ENCODE measurements around the gene ZNF280C.
"Not testable (repeated sequence)": the region's sequence is repeated elsewhere in the genome, so short reads cannot be mapped to it uniquely, and the experiment has no call there.

The ZNF280C gene

DNA sequence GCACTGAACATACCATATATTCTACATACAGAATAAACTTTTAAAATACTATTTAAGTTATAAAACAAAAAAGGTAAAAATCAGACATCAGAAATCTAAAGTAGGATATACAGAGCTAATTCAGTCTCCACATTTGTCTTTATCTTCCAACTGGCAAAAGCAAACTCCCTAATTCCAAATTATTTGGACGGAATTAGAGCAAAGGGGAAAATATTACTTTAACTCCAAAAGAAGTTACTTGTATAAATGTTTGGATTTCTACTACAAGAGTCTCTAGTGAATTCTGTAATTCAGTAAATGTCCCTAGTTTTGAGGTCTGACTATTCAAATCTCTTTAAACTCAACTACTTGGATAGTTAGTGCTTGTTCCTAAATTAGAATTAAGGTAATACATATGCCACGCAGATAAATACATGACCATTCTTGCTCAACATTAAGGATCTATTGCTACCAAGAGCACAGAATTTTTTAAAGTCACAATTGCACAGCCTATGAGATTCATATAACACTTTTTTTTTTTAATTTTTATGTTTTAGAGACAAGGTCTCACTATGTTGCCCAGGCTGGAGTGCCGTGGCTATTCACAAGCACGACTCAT, 7.3 kb downstream of the ZNF280C start:
- no peak for DNase-seq (ENCODE audit: low read depth)

DNA sequence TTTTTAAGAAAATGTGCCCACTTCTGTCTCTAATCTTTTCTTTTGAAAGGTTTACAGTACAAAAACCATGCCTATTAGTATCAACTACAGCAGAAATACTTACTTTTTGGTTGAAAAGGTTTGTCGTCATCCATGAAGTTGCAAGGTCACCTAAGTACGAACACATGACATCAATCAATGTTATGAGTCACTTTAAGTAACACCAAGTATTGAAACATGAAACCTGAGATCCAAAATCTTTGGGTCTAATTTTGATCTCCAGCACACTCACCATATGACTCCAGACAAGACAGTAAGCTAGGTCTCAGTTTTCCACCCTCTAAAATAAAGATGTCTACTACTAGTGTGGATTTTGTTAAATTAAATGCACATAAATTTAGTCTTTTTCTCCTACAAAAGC, 8.4 kb downstream of the ZNF280C start:
- no peak for DNase-seq (ENCODE audit: low read depth)

DNA sequence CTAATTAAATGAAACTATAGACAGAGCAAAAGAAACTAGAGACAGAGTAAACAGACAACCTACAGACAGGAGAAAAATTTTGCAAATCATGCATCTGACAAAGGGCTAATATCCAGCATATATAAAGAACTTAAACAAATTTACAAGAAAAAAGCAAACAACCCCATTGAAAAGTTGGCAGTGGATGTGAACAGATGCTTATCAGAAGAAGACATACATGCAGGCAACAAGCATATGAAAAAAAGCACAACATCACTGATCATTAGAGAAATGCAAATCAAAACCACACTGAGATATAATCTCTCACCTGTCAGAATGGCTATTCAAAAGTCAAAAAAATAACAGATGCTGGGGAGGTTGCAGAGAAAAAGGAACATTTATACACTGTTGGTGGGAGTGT, 14.8 kb downstream of the ZNF280C start:
- DNase-seq (ENCODE audit: low read depth), result no peak

DNA sequence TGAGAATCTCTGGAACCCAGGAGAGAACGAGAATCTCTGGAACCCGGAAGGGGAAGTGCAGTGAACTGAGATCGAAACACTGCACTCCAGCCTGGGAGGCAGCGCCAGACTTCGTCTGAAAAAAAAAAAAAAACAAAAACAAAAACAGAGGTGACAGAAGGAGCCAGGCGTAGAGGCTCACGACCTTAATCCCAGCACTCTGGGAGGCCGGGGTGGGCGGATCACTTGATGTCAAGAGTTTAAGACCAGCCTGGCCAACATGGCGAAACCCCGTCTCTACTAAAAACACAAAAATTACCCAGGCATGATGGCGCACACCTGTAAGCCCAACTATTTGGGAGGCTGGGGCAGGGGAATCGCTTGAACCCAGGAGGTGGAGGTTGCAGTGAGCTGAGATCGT, 17.0 kb downstream of the ZNF280C start:
- DNase-seq (ENCODE audit: low read depth), result no peak

- no peak for DNase-seq (ENCODE audit: low read depth)
These were observed 20.7 kb downstream of the ZNF280C start for GRCh38 chrX:130247996-130248395.

DNA sequence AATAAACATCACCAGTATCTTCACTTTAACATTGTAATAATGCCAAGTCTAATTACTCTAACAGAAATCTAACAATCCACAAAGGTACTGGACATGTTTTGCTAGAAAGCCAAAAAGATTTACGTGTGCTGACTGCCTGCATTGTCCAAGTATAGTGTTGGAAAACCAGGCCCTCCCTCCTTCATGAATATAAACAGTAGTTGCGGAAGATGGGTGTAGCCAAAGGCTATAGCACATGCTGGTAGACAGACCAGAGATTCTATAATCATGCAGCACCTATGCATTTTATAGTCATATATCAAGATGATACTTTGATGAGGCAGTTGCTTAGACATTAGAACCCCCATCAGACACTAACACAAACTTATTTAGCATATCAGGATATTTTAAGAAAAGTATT, 22.6 kb downstream of the ZNF280C start:
- no peak for DNase-seq (ENCODE audit: low read depth)

DNA sequence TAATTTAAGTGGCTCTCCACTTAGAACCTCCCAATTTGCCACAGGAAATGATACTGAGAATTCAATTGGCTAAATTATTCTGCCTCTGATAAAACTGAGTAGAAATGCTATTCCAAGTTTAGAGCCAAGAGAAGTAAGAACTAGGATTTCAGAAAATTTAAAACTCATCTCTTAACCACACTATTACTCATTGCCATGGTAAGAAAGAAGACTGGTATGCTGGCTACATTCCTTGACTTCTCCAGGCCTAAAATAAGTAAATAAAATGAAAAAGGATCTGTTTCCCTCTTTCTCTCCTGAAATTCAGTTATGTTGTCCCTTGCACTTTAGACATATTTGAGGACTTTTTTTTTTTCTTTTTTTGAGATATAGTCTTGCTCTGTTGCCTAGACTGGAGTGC, 23.3 kb downstream of the ZNF280C start:
- no peak for DNase-seq (ENCODE audit: low read depth)

DNA sequence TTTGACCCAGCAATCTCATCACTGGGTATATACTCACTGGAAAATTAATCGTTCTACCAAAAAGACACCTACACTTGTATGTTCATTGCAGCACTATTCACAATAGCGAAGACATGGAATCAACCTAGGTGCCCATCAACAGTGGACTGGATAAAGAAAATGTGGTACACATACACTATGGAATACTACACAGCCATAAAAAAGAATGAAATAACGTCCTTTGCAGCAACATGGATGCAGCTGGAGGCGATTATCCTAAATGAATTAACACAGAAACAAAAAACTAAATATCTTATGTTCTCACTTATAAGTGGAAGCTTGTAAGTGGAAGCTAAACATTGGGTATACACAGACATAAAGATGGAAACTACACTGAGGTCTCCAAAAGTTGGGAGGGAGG, 37.5 kb downstream of the ZNF280C start:
- DNase-seq (ENCODE audit: low read depth), result not testable (repeated sequence)

DNA sequence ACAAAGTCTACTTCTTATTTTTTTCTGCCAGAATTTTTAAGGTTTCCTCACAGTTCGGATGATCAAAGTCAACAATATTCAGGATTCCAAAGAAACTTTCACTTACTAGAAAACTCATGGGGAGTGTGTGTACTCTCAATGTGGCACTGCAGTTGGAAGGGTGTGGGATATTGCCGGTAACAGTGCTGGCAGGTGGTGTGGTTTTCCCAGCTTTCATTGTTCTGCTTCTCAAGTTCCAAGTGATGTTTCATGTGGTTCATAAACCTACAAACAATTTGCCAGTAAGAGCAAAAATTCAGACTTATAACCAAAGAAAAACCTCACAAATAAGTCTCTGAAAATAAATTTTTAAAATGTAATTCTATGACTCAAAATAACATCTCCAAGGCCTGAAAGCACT, 39.8 kb downstream of the ZNF280C start:
- DNase-seq (ENCODE audit: low read depth), result no peak

DNA sequence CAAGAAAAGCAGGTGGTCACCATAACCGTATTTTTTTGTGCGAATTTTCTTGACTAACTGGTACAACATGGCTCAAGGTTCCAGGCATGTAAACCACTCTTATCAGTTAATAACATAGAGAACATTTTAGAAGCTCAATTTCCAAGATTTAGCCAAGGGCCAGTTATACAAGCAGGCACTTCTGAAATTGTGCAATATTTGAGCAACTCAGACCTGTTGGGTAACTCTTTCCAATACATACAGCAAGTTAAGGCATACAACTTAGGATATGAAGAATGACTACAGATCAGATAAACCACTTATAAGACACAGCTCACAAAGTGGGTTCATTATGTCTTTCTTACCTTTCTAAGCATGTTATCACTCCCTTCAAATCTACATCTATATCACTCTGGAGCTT, 43.9 kb downstream of the ZNF280C start:
- DNase-seq (ENCODE audit: low read depth), result no peak

DNA sequence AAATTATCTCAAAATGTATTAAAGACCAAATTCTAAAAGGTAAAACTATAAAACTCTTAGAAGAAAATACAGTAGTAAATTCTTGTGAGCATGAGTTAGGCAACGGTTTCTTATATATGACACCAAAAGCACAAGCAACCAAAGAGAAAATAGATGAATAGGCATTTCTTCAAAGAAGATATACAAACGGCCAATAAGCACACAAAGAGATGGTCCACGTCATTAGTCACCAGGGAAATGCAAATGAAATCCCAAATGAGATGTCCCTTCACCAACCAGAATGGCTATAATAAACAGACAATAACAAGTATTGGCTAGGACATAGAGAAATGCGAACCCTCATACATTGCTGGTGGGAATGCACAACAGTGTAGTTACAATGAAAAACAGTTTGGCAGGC, 52.4 kb downstream of the ZNF280C start:
- no peak for DNase-seq (ENCODE audit: low read depth)

DNA sequence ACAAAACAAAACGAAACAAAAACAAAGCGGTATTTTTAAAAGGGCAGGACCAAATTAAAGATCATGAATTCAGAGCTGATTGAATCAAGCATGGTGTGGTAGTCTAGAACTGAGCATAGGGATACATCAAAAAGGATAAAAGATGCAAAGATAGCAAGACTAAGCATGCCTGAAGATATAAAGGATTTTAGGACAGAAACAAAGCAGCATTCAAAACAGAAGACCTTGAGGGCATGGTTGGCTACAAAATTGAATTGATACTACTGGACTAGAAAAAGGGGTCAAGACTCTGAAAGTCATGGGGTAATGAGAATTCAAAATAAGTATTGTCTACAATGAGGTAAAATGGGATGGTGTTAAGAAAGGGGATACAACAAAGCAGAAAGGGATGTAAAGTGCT, 55.3 kb downstream of the ZNF280C start:
- no peak for DNase-seq (ENCODE audit: low read depth)

- DNase-seq (ENCODE audit: low read depth), result no peak
These were observed 56.3 kb downstream of the ZNF280C start for GRCh38 chrX:130212371-130212770.

DNA sequence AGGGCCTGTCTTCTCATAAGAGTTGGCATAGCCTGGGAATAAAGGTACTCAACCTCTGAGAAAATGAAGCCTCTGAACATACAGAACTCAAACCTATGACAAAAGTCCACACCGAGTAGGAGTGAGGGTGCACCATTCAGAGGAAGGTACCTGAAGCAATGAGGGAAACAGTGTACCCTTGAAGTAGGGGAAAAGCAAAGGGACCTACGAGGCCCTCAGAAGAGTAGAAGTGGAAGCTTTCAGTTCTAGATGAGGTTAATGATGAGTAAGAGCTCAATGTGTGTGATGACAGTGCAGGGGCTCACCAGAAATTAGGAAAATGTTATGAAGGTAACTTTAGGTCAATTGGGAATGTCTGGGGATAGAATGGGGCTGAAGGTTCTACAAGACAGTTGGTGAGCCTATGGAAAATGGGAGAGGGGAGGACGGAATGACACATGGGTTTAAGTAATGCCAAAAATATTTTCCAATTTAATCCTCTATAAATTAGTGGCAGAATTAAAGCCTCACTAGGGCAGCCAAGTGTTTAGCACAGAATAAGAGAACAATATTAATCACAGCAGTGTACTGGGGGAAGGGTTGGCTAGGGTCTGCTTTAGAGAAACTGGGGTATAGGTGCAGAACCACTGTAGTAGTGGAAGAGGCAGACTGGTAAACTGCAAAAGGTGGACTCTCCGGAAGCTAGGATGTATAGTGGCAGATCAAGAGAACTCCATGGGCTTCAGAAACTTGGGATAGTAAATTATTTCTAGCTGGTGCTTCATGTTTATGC, 57.1 kb downstream of the ZNF280C start:
- DNase-seq (ENCODE audit: low read depth), result no peak

DNA sequence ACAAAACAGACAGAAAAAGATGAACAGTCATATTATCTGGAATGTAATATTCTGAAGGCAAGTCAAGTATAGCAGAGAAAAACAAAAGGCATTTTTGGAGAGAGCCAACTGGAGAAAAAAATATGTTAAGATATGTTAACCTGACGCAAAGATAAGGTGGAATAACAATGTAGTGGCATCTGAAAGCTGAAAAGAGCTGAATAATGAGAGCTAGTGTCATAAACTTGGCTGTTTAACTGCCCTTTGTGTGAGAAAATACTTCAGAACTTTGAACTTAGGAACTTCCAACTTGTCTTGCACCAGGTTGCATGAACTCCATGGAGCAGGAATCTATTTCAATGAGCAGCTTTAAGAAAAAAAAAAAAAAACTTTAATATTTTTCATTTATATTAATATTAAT, 64.1 kb downstream of the ZNF280C start:
- DNase-seq (ENCODE audit: low read depth), result no peak

GRCh38 chrX:130197464-130197863, 71.2 kb downstream of the ZNF280C start:
- DNase-seq (ENCODE audit: low read depth), result no peak

DNA sequence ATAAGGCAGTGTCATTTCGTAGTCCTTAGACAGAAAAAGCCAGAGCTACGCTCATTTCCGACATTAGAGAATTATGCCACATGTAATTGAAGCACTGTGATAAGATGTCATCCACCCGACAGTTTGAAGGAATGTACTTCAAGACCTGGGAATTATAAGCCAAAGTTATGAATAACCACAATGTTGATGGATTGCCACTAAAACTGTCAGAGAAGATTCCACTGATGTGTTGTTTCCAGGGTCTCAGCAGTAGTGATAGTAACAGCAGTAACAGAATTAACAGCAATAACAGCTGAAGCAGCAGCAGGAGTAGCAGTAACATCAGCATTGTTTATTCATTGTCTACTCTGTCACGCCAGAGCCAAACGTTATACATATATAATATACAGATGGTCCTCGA, 72.2 kb downstream of the ZNF280C start:
- no peak for DNase-seq (ENCODE audit: low read depth)

DNA sequence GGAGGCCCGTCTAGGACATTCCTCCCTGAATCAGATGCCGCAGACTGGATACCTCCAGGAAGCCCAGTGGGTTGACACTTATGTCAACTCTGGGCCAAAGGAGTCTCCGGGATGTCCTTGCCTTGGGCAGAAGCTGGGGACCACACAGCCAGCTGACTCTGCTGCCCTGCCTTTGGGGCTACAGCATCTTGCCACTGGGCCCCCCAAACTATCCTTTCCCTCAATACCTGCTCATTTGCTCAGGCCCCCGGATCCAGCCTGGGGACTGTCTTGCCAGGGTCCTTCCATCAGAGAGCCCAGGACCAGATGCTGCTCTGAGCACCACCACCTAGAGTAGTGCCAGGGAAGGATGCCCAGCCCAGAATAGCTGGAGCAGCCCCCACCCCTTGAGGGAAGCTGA, 77.9 kb downstream of the ZNF280C start:
- no peak for DNase-seq (ENCODE audit: low read depth)

- no peak for DNase-seq (ENCODE audit: low read depth)
These were observed 82.0 kb downstream of the ZNF280C start for GRCh38 chrX:130186651-130187050.

GRCh38 chrX:130184857-130185256, 83.8 kb downstream of the ZNF280C start:
- no peak for DNase-seq (ENCODE audit: low read depth)

- no peak for DNase-seq (ENCODE audit: low read depth)
These were observed 84.5 kb downstream of the ZNF280C start for GRCh38 chrX:130184168-130184567.

- DNase-seq (ENCODE audit: low read depth), result peak; percentile 78
These were observed 89.0 kb downstream of the ZNF280C start for GRCh38 chrX:130179579-130180215.

DNA sequence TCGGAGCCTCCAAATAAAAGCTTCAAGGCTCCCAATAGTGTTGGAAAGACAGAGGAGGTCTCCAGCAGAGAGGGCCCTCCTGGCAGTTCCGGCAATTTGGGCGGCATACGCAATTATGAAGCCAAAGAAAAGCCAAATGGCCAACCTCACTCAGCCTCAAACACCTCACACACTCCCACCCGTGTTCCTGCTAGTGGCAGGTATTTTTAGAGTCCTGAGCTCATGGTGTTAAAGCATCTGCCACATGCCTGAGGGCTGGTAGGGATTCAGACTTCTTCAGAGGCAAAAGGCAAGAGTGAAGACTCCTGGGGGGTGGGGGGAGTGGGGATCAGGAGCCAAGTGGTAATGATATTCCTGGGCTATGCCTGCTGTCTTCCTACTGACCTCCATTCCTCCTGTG, 89.5 kb downstream of the ZNF280C start:
- DNase-seq (ENCODE audit: low read depth), result no peak

- no peak for DNase-seq (ENCODE audit: low read depth)
These were observed 91.8 kb downstream of the ZNF280C start for GRCh38 chrX:130176942-130177341.
